ENCODE data around the gene MEP1B. TPM values are rescaled to one million over a fixed set of nuclear protein-coding genes. Genes with fewer than 3 reads are reported as not detected.

The MEP1B gene
- polyA plus RNA-seq, 1 of the 3 experiments (the other 2 are of a cell fraction): not detected

- H3K79me2 ChIP-seq (ENCODE audit: insufficient read depth): no peaks in the 10 kb centered on the region
- no peaks in the 10 kb centered on the region for H3F3A ChIP-seq (replicated peaks; ENCODE audit: insufficient read depth)
- 17% methylated on average over 3 of the region's 3 CpGs for WGBS (ENCODE audit: low lambda C conversion rate)
- ChIA-PET POLR2A (no interaction called here), CTCF (no interaction called here)
- no peak for TF ChIP-seq EZH2phosphoT487 (IDR thresholded peaks at IDR 0.05; ENCODE audit: borderline replicate concordance, low read depth)
- TF ChIP-seq REST (IDR thresholded peaks at IDR 0.05; ENCODE audit: low read depth, low read length): no peak
- TF ChIP-seq NFIC (IDR thresholded peaks at IDR 0.05; ENCODE audit: borderline replicate concordance): no peak
- TF ChIP-seq RAD21 (IDR thresholded peaks at IDR 0.05; ENCODE audit: low read length): no peak
- TF ChIP-seq RXRA (IDR thresholded peaks at IDR 0.05; ENCODE audit: borderline replicate concordance, low read depth): no peak
- TF ChIP-seq POLR2AphosphoS5 (IDR thresholded peaks at IDR 0.05; ENCODE audit: low read depth, low read length): no peak
- no peak for TF ChIP-seq FOSL2 (IDR thresholded peaks at IDR 0.05; ENCODE audit: borderline replicate concordance, low read depth)
- no peak for TF ChIP-seq MAX (IDR thresholded peaks at IDR 0.05; ENCODE audit: low read depth)
- TF ChIP-seq PBX3 (IDR thresholded peaks at IDR 0.05): no peak
- no peak for TF ChIP-seq ELF1 (IDR thresholded peaks at IDR 0.05)
- no peak for TF ChIP-seq TCF12 (IDR thresholded peaks at IDR 0.05)
- no peak for TF ChIP-seq FOXM1 (IDR thresholded peaks at IDR 0.05; ENCODE audit: low read depth)
- no peak for TF ChIP-seq IRF3 (IDR thresholded peaks at IDR 0.05; ENCODE audit: low read depth, low read length)
- TF ChIP-seq CTCF (IDR thresholded peaks at IDR 0.05): no peak
- TF ChIP-seq TEAD4 (IDR thresholded peaks at IDR 0.05; ENCODE audit: borderline replicate concordance, insufficient read depth): no peak
- TF ChIP-seq EP300 (IDR thresholded peaks at IDR 0.05; ENCODE audit: borderline replicate concordance in 1 of 2, low read depth in 1 of 2, low read length in 1 of 2): no peak
- TF ChIP-seq GATA2 (CRISPR knock-in tag; IDR thresholded peaks at IDR 0.05): no peak
- TF ChIP-seq USF2 (IDR thresholded peaks at IDR 0.05; ENCODE audit: borderline replicate concordance, low read depth, low read length): no peak
- no peak for TF ChIP-seq ZBTB33 (IDR thresholded peaks at IDR 0.05; ENCODE audit: borderline replicate concordance, low read depth)
- TF ChIP-seq SMC3 (IDR thresholded peaks at IDR 0.05; ENCODE audit: low read depth, low read length): no peak
- no peaks in the 10 kb centered on the region for H3K36me3 ChIP-seq (replicated peaks in 1 of 2; ENCODE audit: control insufficient read depth in 1 of 2, insufficient read depth in 2 of 2, low read length in 1 of 2)
- no peaks in the 10 kb centered on the region for H4K20me1 ChIP-seq (ENCODE audit: insufficient read depth)
- H3K9me2 ChIP-seq: no peaks in the 10 kb centered on the region
- H3K27me3 ChIP-seq (ENCODE audit: insufficient read depth): no peaks in the 10 kb centered on the region
- no peaks in the 10 kb centered on the region; a peak in 1 of 4 replicates for H3K4me1 ChIP-seq (ENCODE audit: control insufficient read depth in 1 of 2, insufficient read depth in 2 of 2, low read depth in 1 of 2, low read length in 1 of 2)
- no peak for DNase-seq
- H3K9ac ChIP-seq: no peak overlapping the region
- H3K4me2 ChIP-seq: no peak overlapping the region
- no peak overlapping the region for H3K27ac ChIP-seq (ENCODE audit: low read depth in 2 of 2, low read length in 1 of 2)
- H2AFZ ChIP-seq (ENCODE audit: low read depth): no peak overlapping the region
- H3K9me3 ChIP-seq: no peaks in the 10 kb centered on the region
- H3K4me3 ChIP-seq (ENCODE audit: low read depth in 2 of 2, low read length in 1 of 2): no peak overlapping the region
Observed at GRCh38 chr18:32219431-32220018, 29.7 kb downstream of the MEP1B start.

Data from SK-N-SH (cell line).